Tibial nerve (tissue), 3 donors: ENCODE measurements around the gene KLHL24.

Source experiments
- EP300 ChIP-seq, 2 donors: sonication (generic); formaldehyde crosslinking; IDR thresholded peaks; one replicate each; pipeline ENCODE4 v1.6.1; 2017; ENCODE audit warnings: antibody characterized with exemption in 2 of 2, mild to moderate bottlenecking in 1 of 2
- POLR2A ChIP-seq, 2 donors: fragments of 450-650 bp; IDR thresholded peaks; one replicate each; pipeline ENCODE4 v1.6.1; 2017; ENCODE audit warnings: antibody characterized with exemption in 2 of 2, mild to moderate bottlenecking in 2 of 2, moderate library complexity in 2 of 2

GRCh38 chr3:183631715-183632114 is 3.7 kb upstream of the KLHL24 start:
- TF ChIP-seq POLR2A (IDR thresholded peaks at IDR 0.05) (no peak), EP300 (IDR thresholded peaks at IDR 0.05) (no peak)
